ENCODE results near the gene ABCC5.

Gene ABCC5

DNA sequence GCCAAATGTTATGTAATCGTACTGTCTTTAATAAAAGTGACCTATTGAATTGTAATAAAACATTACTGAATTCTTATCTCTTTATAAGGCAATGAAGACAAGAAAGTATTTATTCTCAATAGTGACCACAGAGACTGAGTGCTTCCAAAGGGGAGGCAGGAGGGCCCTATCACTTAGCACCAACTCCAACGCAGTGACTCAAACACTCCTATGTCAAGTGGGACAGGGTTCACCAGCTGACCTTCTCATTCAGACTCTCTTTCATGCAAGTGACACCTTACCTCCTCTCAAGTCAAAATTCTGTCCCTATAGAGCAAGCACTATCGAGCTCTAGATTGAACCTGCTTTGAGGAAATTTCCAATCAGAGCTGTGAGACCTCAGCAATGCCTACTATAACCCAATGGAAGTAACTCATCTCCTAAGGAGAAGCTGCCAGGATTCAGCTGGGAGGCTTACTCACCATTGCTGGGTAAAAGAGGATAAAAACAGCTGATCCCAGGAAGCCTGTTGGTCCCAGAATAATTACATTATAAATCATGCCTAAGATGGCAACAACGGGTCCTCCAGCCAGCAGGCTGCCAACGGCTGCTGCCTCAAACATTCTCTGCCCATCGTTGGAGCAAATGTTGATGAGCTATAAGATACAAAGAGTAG is 35.6 kb downstream of the ABCC5 start:
- DNase-seq (ENCODE audit: low read depth in 3 of 3, low spot score in 1 of 3), result no peak

DNA sequence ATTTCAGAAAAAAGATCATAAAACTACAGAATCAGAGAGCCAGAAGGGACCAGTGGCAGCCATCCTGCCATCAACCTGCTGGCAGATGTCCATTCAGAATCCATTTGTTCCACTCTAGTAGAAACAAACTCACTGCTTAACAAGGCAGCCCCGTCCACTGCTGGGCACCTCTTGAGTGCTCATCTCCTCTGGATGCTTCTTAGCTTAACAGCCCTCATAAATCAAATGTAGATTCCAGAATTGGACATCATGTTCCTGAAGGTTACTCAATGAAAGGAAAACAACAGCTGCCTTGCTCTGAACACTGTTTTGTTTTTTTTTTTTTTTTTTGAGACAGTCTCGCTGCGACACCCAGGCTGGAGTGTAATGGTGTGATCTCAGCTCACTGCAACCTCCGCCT is 37.3 kb downstream of the ABCC5 start:
- no peak for DNase-seq (ENCODE audit: low read depth in 3 of 3, low spot score in 1 of 3)

- no peak for DNase-seq (ENCODE audit: low read depth in 3 of 3, low spot score in 1 of 3)
Observed at GRCh38 chr3:183975981-183976662, 41.6 kb downstream of the ABCC5 start.

- DNase-seq (ENCODE audit: low read depth in 3 of 3, low spot score in 1 of 3), result no peak
Observed at GRCh38 chr3:183968666-183969245, 48.9 kb downstream of the ABCC5 start.

DNA sequence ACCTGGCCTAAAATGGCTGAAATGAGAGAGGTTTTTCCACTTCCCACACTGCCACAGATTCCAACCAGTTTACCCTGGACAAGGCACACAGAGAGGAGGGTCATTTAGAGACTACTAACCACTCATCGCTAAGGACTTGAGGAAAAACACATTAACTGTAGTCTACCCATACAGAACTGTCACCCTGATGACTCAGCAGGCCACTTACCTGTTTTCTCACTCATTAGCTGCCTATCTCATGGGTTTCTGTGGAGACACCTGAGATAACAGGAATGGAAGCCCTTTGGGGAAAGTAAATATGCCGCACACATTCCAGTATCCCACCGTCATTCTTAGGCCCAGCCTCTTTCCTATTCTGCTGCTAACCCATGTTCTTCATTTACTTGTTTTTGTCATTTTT is 50.0 kb downstream of the ABCC5 start:
- no peak for DNase-seq (ENCODE audit: low read depth in 3 of 3, low spot score in 1 of 3)

DNA sequence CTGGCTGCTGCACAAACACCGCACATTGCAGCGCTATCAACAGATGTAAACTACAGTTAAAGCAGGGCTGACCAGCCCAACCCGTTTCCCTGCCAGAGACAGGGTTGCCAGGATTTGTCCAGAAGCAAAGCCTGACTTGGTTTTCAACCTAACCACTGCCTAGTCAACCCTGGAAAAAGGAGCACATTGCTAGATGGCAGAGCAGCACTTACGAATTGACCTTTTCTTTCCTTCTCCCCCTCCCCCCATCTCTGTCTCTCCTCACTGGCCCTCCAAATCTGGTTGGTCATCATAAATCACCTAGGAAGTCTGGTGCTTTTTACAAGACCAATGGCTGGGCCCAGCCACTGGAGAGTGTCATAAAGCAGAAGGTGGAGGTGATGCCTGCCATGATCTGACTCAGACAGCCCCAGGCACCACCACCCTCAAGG is 51.3 kb downstream of the ABCC5 start:
- no peak for DNase-seq (ENCODE audit: low read depth in 3 of 3, low spot score in 1 of 3)

- no peak for DNase-seq (ENCODE audit: low read depth in 3 of 3, low spot score in 1 of 3)
Observed at GRCh38 chr3:183962807-183963206, 54.9 kb downstream of the ABCC5 start.

DNA sequence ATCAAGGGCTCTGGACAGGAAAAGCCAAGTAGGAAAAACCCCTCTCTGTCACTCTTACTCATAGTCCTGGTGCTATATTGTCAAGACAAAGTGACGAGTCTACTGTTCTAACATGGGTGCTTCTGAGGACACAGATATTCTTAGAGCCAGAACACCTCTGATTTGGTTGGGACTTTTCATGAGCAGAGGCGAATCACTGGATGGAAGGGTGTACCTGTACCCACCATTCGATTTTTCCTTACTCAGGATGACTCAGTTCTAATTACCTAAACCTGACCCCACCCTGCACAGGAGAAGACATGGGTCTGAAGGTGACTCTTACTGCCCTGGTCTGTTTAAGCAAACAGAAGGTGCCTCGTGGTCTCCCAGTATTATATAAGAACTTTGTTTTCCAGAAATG is 58.5 kb downstream of the ABCC5 start:
- no peak for DNase-seq (ENCODE audit: low read depth in 3 of 3, low spot score in 1 of 3)

DNA sequence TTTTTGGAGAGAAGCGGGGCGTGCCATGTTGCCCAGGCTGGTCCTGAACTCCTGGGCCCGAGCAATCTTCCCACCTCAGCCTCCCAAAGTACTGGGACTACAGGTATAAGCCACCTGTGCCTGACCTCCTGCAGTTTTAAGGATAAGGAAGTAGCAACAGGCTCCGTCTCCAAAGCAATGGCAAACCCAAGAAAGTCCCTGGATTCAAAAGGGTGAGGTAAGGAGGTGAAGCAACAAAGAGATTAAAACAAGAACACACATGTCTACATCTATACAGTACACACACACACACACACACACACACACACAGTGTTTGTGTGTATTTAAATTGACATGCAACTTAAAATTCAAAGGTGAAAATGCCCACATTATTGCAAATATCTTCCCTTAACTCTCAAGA is 58.9 kb downstream of the ABCC5 start:
- no peak for DNase-seq (ENCODE audit: low read depth in 3 of 3, low spot score in 1 of 3)

DNA sequence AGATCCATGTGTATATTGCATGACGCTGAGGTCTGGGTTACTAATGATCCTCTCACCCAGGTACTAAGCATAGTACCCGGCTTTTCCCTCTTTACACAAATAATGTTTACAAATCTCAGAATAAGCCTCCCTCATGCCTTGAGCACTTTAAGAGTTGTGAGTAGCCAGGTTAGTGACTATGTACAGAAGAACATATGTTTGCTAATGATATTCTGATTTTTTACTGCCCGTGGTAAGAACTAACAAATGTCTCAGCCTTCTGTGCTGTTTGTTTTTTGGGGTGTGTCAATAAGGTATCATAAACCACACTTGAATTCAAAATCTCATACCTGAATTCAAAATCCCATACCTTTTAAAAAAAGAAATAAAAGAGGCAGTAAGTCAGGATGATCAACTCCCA is 59.5 kb downstream of the ABCC5 start:
- no peak for DNase-seq (ENCODE audit: low read depth in 3 of 3, low spot score in 1 of 3)

- no peak for DNase-seq (ENCODE audit: low read depth in 3 of 3, low spot score in 1 of 3)
Observed at GRCh38 chr3:183954875-183955274, 62.8 kb downstream of the ABCC5 start.

- no peak for DNase-seq (ENCODE audit: low read depth in 3 of 3, low spot score in 1 of 3)
Observed at GRCh38 chr3:183953471-183954070, 64.1 kb downstream of the ABCC5 start.

GRCh38 chr3:183951459-183951858 is 66.2 kb downstream of the ABCC5 start:
- no peak for DNase-seq (ENCODE audit: low read depth in 3 of 3, low spot score in 1 of 3)

- DNase-seq (ENCODE audit: low read depth in 3 of 3, low spot score in 1 of 3), result no peak
Observed at GRCh38 chr3:183949690-183950089, 68.0 kb downstream of the ABCC5 start.

- no peak for DNase-seq (ENCODE audit: low read depth in 3 of 3, low spot score in 1 of 3)
Observed at GRCh38 chr3:183946037-183946436, 71.6 kb downstream of the ABCC5 start.

DNA sequence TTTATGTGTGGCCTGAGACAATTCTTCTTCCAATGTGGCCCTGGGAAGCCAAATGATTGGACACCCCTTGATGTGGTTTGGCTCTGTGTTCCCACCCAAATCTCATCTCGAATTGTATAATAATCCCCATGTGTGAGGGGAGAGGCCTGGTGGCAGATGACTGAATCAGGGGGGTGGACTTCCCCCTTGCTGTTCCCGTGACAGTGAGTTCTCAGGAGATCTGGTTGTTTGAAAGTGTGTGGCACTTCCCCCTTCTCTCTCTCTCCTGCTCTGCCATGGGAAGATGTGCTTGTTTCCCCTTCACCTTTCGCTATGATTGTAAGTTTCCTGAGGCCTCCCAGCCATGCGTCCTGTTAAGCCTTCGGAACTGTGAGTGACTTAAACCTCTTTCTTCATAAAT is 72.9 kb downstream of the ABCC5 start:
- no peak for DNase-seq (ENCODE audit: low read depth in 3 of 3, low spot score in 1 of 3)

DNA sequence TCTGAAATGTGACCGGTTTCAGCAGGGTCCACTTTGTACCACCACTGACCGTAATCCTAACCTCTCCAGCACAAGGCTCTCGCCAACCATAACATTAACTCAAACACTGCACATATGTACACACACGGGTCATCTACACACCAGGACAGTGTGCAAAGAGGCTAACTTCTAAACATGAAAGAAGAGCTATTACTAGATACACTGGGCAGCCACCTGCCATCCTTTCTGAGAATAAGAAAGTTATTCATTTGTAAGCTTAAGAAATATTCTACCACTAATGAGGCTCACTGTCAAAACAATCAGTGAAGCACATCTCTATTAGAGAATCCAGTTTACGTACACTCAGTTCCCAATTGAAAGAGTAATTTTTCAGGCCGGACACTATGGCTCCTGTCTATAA is 73.9 kb downstream of the ABCC5 start:
- DNase-seq (ENCODE audit: low read depth in 3 of 3, low spot score in 1 of 3), result no peak

GRCh38 chr3:183941216-183941615 is 76.5 kb downstream of the ABCC5 start:
- no peak for DNase-seq (ENCODE audit: low read depth in 3 of 3, low spot score in 1 of 3)

GRCh38 chr3:183937601-183938286 is 79.9 kb downstream of the ABCC5 start:
- DNase-seq (ENCODE audit: low read depth in 3 of 3, low spot score in 1 of 3), result no peak

GRCh38 chr3:183933160-183933559 is 84.5 kb downstream of the ABCC5 start:
- no peak for DNase-seq (ENCODE audit: low read depth in 3 of 3, low spot score in 1 of 3)

DNA sequence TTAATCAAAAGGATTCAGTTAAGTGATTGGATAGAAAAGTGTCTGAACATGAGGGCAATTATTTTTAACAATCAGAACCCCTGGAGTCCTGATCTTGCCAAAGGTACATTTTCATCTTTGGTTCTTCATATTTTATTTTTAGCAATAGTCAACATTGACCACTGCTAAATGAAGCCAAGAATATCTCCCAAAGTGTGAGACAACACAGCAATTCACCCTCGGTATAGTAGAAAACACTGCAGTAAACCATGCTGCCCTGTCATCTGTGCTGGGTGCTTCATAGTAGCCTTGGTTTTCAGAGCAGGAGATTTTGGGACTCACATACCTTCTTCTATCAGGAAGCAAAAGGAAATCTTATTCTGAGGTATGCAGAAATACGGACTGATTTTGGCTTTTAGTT is 85.8 kb downstream of the ABCC5 start:
- no peak for DNase-seq (ENCODE audit: low read depth in 3 of 3, low spot score in 1 of 3)

GRCh38 chr3:183930086-183930485 is 87.6 kb downstream of the ABCC5 start:
- no peak for DNase-seq (ENCODE audit: low read depth in 3 of 3, low spot score in 1 of 3)
